Measurements from ENCODE around the gene CYB5A.

Gene CYB5A

GRCh38 chr18:74281980-74282754 lies 9.6 kb downstream of the CYB5A start:
- no peak for TF ChIP-seq TAF1 (IDR thresholded peaks at IDR 0.05; ENCODE audit: borderline replicate concordance, insufficient read depth, low read length)
- TF ChIP-seq FOXP2 (optimal IDR thresholded peaks at IDR 0.05; ENCODE audit: borderline replicate concordance, extremely low read depth, extremely low read length, insufficient read depth), result no peak

- TF ChIP-seq FOXP2 (optimal IDR thresholded peaks at IDR 0.05; ENCODE audit: borderline replicate concordance, extremely low read depth, extremely low read length, insufficient read depth) (no peak), REST (IDR thresholded peaks at IDR 0.05; ENCODE audit: insufficient read depth in 1 of 2, low read depth in 2 of 2, low read length in 2 of 2) (no peak), SIN3A (IDR thresholded peaks at IDR 0.05; ENCODE audit: borderline replicate concordance, insufficient read depth, low read length) (no peak), POLR2AphosphoS5 (IDR thresholded peaks at IDR 0.05; ENCODE audit: low read depth, low read length) (no peak), TAF1 (IDR thresholded peaks at IDR 0.05; ENCODE audit: borderline replicate concordance, insufficient read depth, low read length) (no peak)
Measured at GRCh38 chr18:74281011-74281979, 10.5 kb downstream of the CYB5A start.

- TF ChIP-seq REST (IDR thresholded peaks at IDR 0.05; ENCODE audit: insufficient read depth in 1 of 2, low read depth in 2 of 2, low read length in 2 of 2) (no peak), POLR2AphosphoS5 (IDR thresholded peaks at IDR 0.05; ENCODE audit: low read depth, low read length) (no peak), TAF1 (IDR thresholded peaks at IDR 0.05; ENCODE audit: borderline replicate concordance, insufficient read depth, low read length) (no peak), FOXP2 (optimal IDR thresholded peaks at IDR 0.05; ENCODE audit: borderline replicate concordance, extremely low read depth, extremely low read length, insufficient read depth) (no peak), SIN3A (IDR thresholded peaks at IDR 0.05; ENCODE audit: borderline replicate concordance, insufficient read depth, low read length) (no peak)
Measured at GRCh38 chr18:74278983-74279382, 12.8 kb downstream of the CYB5A start.

- TF ChIP-seq POLR2AphosphoS5 (IDR thresholded peaks at IDR 0.05; ENCODE audit: low read depth, low read length) (no peak), FOXP2 (optimal IDR thresholded peaks at IDR 0.05; ENCODE audit: borderline replicate concordance, extremely low read depth, extremely low read length, insufficient read depth) (no peak), TAF1 (IDR thresholded peaks at IDR 0.05; ENCODE audit: borderline replicate concordance, insufficient read depth, low read length) (no peak), SIN3A (IDR thresholded peaks at IDR 0.05; ENCODE audit: borderline replicate concordance, insufficient read depth, low read length) (no peak), REST (IDR thresholded peaks at IDR 0.05; ENCODE audit: insufficient read depth in 1 of 2, low read depth in 2 of 2, low read length in 2 of 2) (no peak)
Measured at GRCh38 chr18:74278058-74278457, 13.7 kb downstream of the CYB5A start.

GRCh38 chr18:74277296-74277695 lies 14.5 kb downstream of the CYB5A start:
- TF ChIP-seq SIN3A (IDR thresholded peaks at IDR 0.05; ENCODE audit: borderline replicate concordance, insufficient read depth, low read length) (no peak), POLR2AphosphoS5 (IDR thresholded peaks at IDR 0.05; ENCODE audit: low read depth, low read length) (no peak), REST (IDR thresholded peaks at IDR 0.05; ENCODE audit: insufficient read depth in 1 of 2, low read depth in 2 of 2, low read length in 2 of 2) (no peak), FOXP2 (optimal IDR thresholded peaks at IDR 0.05; ENCODE audit: borderline replicate concordance, extremely low read depth, extremely low read length, insufficient read depth) (no peak), TAF1 (IDR thresholded peaks at IDR 0.05; ENCODE audit: borderline replicate concordance, insufficient read depth, low read length) (no peak)
